SK-N-SH (cell line): ENCODE data around the gene LCN15. TPM values are rescaled to one million over a fixed set of nuclear protein-coding genes. Genes with fewer than 3 reads are reported as not detected.

Experiments used
- CTCF ChIA-PET: fragments of 300-600, 350-600 bp; formaldehyde crosslinking; extraction: SDS; loops from one replicate; lab custom pipeline; 2021; lab: Yijun Ruan, JAX
- POLR2A ChIA-PET: fragments of 350-600 bp; sonication (Branson Sonifier 250); formaldehyde crosslinking; extraction: SDS; loops from one replicate; lab custom pipeline; 2020; ENCODE audit warnings: antibody characterized with exemption, inconsistent platforms; lab: Yijun Ruan, JAX
- DNase-seq: peaks from one replicate; pipeline ENCODE4 v3.0.0; 2012
- H2AFZ ChIP-seq: fragments of 200-600 bp; sonication (generic); 2 replicates; pipeline ENCODE4 v1.8.1; 2016; ENCODE audit warnings: antibody characterized with exemption, mild to moderate bottlenecking, low read depth
- H3F3A ChIP-seq: fragments of 200-600 bp; sonication (generic); replicated peaks from 2 replicates; pipeline ENCODE3; 2016; ENCODE audit warnings: antibody characterized with exemption, mild to moderate bottlenecking; ENCODE audit not compliant: insufficient read depth
- H3K27ac ChIP-seq, 2 experiments: fragments of 200-500 bp in 1 of 2; fragments of 200-600 bp in 1 of 2; sonication (Bioruptor generic) in 1 of 2; sonication (generic), shearing (Covaris generic) in 1 of 2; 2 replicates each; pipeline versions ENCODE4 v1.5.1 to v1.6.1; 2014 to 2016; ENCODE audit warnings: low read depth in 2 of 2, inconsistent platforms in 1 of 2, low read length in 1 of 2, mild to moderate bottlenecking in 1 of 2, mixed read lengths in 1 of 2
- H3K27me3 ChIP-seq: fragments of 200-600 bp; sonication (generic), shearing (Covaris generic); 2 replicates; pipeline ENCODE4 v1.6.1; 2016; ENCODE audit warnings: mixed run types; ENCODE audit not compliant: insufficient read depth
- H3K36me3 ChIP-seq, 2 experiments: fragments of 200-500 bp in 1 of 2; fragments of 200-600 bp in 1 of 2; sonication (Bioruptor generic) in 1 of 2; sonication (generic) in 1 of 2; replicated peaks in 1 of 2; 2 replicates each; pipeline versions ENCODE3 to v1.5.1; 2014 to 2016; ENCODE audit warnings: low read length in 1 of 2, mild to moderate bottlenecking in 1 of 2; ENCODE audit not compliant: insufficient read depth in 2 of 2, control insufficient read depth in 1 of 2
- H3K4me1 ChIP-seq, 2 experiments: fragments of 200-500 bp in 1 of 2; fragments of 200-600 bp in 1 of 2; sonication (Bioruptor generic) in 1 of 2; sonication (generic), shearing (Covaris generic) in 1 of 2; 2 replicates each; pipeline versions ENCODE4 v1.5.1 to v1.6.1; 2014 to 2016; ENCODE audit warnings: low read depth in 1 of 2, low read length in 1 of 2, mixed run types in 1 of 2; ENCODE audit not compliant: insufficient read depth in 2 of 2, control insufficient read depth in 1 of 2
- H3K4me2 ChIP-seq: fragments of 200-600 bp; sonication (generic), shearing (Covaris generic); 2 replicates; pipeline ENCODE4 v1.6.1; 2017; ENCODE audit warnings: mixed run types
- H3K4me3 ChIP-seq, 2 experiments: fragments of 200-500 bp in 1 of 2; fragments of 200-600 bp in 1 of 2; sonication (Bioruptor generic) in 1 of 2; sonication (generic), shearing (Covaris generic) in 1 of 2; 2 replicates each; pipeline versions ENCODE4 v1.5.1 to v1.8.1; 2014 to 2016; ENCODE audit warnings: low read depth in 2 of 2, inconsistent platforms in 1 of 2, low read length in 1 of 2, mild to moderate bottlenecking in 1 of 2, mixed read lengths in 1 of 2, moderate library complexity in 1 of 2
- H3K79me2 ChIP-seq: fragments of 200-600 bp; sonication (generic); 2 replicates; pipeline ENCODE4 v1.8.1; 2017; ENCODE audit warnings: mild to moderate bottlenecking; ENCODE audit not compliant: insufficient read depth
- H3K9ac ChIP-seq: fragments of 200-600 bp; sonication (generic); 2 replicates; pipeline ENCODE4 v1.6.1; 2017; ENCODE audit warnings: mixed run types
- H3K9me2 ChIP-seq: fragments of 200-600 bp; sonication (generic); 2 replicates; pipeline ENCODE4 v1.6.1; 2017; ENCODE audit warnings: mixed run types
- H3K9me3 ChIP-seq: fragments of 200-600 bp; sonication (generic); 2 replicates; pipeline ENCODE4 v1.6.1; 2017; ENCODE audit warnings: mixed run types, mild to moderate bottlenecking, moderate library complexity
- H4K20me1 ChIP-seq: fragments of 200-600 bp; sonication (generic); 2 replicates; pipeline ENCODE4 v1.6.1; 2017; ENCODE audit warnings: mild to moderate bottlenecking, mixed run types; ENCODE audit not compliant: insufficient read depth
- EP300 ChIP-seq, 2 experiments: IDR thresholded peaks; 2 replicates each; pipeline versions ENCODE4 v1.4.0 to v1.6.1; 2012; ENCODE audit warnings: borderline replicate concordance in 1 of 2, low read depth in 1 of 2, low read length in 1 of 2
- FOSL2 ChIP-seq: IDR thresholded peaks from 2 replicates; pipeline ENCODE4 v1.4.0; 2012; ENCODE audit warnings: low read depth, mild to moderate bottlenecking, moderate library complexity, borderline replicate concordance
- JUND ChIP-seq: IDR thresholded peaks from 2 replicates; pipeline ENCODE4 v1.4.0; 2012
- RAD21 ChIP-seq: IDR thresholded peaks from 2 replicates; pipeline ENCODE4 v1.6.1; 2012; ENCODE audit warnings: mild to moderate bottlenecking, low read length
- RCOR1 ChIP-seq: fragments of 150-350 bp; IDR thresholded peaks from 2 replicates; pipeline ENCODE4 v1.6.1; 2017; ENCODE audit warnings: antibody characterized with exemption, low read length
- SIN3A ChIP-seq: IDR thresholded peaks from 2 replicates; pipeline ENCODE4 v1.6.1; 2012; ENCODE audit warnings: low read depth, mild to moderate bottlenecking, low read length, moderate library complexity, borderline replicate concordance
- TAF1 ChIP-seq: IDR thresholded peaks from 2 replicates; pipeline ENCODE4 v1.6.1; 2012; ENCODE audit warnings: low read depth, mild to moderate bottlenecking, low read length, moderate library complexity, borderline replicate concordance
- WGBS: methylation state at CpG from one replicate; pipeline ENCODE4 v1.1.6; 2017; ENCODE audit warnings: low lambda C conversion rate; 5-methylcytosine and 5-hydroxymethylcytosine counted together
- polyA plus RNA-seq, 3 experiments: library from polyadenylated mRNA; depleted of rRNA; stranded (reverse); fragments of >200 nt; gene quantifications; 2 replicates each; pipeline ENCODE4 v1.2.3, GENCODE V29; 2012
- TF ChIP-seq, protein P1 (sequence below): IDR thresholded peaks from 2 replicates; pipeline ENCODE4 v1.4.0; 2012; ENCODE audit warnings: low read depth, borderline replicate concordance
- TF ChIP-seq, protein P2 (sequence below): IDR thresholded peaks from 2 replicates; pipeline ENCODE4; 2012
- TF ChIP-seq, protein P3 (sequence below): IDR thresholded peaks from 2 replicates; pipeline ENCODE4 v1.4.0; 2012; ENCODE audit warnings: low read depth, borderline replicate concordance
- TF ChIP-seq, protein P4 (sequence below): IDR thresholded peaks from 2 replicates; pipeline ENCODE4 v1.6.1; 2012; ENCODE audit warnings: mild to moderate bottlenecking, low read depth, low read length, moderate library complexity

LCN15 gene
- polyA plus RNA-seq, 1 of the 3 experiments (the other 2 are of a cell fraction) = 0.08 TPM

DNA sequence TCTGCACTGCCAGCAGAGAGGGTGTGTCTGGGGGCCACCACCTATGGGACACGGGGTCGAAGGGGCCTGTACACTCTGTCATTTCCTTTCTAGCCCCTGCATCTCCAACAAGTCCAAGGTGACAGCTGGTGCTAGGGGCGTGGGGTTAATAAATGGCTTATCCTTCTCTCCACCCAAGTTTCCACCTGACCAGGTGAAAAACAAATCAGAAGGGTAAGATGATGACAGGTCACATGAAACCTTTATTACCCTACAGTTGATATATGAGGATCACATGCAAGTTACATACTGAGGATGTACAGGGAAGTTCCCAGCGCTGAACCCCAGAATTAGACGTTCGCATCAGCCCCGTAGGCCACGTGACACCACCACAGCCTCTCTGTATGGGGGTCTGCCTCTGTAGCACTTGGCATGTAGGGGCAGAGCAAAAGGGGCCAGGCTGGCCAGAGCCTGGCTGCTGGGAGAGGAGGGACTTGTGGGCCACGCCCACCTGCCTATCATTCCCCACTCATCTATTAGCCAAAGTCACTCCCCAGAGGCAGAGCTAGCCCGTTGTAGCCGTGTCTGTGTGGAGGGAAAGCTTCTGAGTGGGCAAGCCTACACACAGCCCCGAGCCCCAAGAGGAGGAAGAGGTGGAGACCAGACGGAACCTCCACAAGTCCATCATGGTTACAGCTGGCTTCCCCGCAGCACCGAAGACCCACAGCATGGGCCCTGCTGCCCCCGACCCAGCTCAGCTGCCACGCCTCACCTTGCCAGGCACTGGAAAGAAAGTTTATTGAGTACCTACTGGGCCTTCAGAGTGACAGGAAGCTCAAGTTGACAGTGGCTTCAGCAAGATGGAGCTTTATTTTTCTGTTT, 29.0 kb upstream of the LCN15 start:
- no peak for TF ChIP-seq SIN3A
- TF ChIP-seq EP300 (IDR thresholded peaks at IDR 0.05; ENCODE audit: borderline replicate concordance in 1 of 2, low read depth in 1 of 2, low read length in 1 of 2) = no peak
- TF ChIP-seq, protein P1, sequence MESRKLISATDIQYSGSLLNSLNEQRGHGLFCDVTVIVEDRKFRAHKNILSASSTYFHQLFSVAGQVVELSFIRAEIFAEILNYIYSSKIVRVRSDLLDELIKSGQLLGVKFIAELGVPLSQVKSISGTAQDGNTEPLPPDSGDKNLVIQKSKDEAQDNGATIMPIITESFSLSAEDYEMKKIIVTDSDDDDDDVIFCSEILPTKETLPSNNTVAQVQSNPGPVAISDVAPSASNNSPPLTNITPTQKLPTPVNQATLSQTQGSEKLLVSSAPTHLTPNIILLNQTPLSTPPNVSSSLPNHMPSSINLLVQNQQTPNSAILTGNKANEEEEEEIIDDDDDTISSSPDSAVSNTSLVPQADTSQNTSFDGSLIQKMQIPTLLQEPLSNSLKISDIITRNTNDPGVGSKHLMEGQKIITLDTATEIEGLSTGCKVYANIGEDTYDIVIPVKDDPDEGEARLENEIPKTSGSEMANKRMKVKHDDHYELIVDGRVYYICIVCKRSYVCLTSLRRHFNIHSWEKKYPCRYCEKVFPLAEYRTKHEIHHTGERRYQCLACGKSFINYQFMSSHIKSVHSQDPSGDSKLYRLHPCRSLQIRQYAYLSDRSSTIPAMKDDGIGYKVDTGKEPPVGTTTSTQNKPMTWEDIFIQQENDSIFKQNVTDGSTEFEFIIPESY = no peak
- TF ChIP-seq, protein P2, sequence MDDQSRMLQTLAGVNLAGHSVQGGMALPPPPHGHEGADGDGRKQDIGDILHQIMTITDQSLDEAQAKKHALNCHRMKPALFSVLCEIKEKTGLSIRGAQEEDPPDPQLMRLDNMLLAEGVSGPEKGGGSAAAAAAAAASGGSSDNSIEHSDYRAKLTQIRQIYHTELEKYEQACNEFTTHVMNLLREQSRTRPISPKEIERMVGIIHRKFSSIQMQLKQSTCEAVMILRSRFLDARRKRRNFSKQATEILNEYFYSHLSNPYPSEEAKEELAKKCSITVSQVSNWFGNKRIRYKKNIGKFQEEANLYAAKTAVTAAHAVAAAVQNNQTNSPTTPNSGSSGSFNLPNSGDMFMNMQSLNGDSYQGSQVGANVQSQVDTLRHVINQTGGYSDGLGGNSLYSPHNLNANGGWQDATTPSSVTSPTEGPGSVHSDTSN = peak; percentile 50
- H3K4me1 ChIP-seq = peaks cover 7 to 42% of the 10 kb centered on the region in 2 experiments
- H3K9ac ChIP-seq = no peak overlapping the region
- H3K27me3 ChIP-seq = no peaks in the 10 kb centered on the region
- H3K79me2 ChIP-seq = peaks cover 11% of the 10 kb centered on the region
- H3K27ac ChIP-seq = no peak overlapping the region
- ChIA-PET CTCF (interaction anchor here (0.7 to 5.0 kb wide), 14 partner anchors 11 to 242 kb away, joined by 3 to 36 read pairs (median 4); partner anchors contain the start of genes AJM1 and LCN15), POLR2A (no interaction called here)
- WGBS = 92% methylated on average over 12 of the region's 17 CpGs
- H4K20me1 ChIP-seq = peaks cover 5% of the 10 kb centered on the region; the same call in 1 of the 2 replicates
- no peak overlapping the region for H3K4me2 ChIP-seq
- H3K4me3 ChIP-seq = no peak overlapping the region
- H3K9me3 ChIP-seq = no peaks in the 10 kb centered on the region
- DNase-seq = no peak
- H3F3A ChIP-seq = peaks cover 16% of the 10 kb centered on the region
- peaks cover 0 to 9% of the 10 kb centered on the region in 2 experiments for H3K36me3 ChIP-seq
- no peak overlapping the region for H2AFZ ChIP-seq
- H3K9me2 ChIP-seq = no peaks in the 10 kb centered on the region

DNA sequence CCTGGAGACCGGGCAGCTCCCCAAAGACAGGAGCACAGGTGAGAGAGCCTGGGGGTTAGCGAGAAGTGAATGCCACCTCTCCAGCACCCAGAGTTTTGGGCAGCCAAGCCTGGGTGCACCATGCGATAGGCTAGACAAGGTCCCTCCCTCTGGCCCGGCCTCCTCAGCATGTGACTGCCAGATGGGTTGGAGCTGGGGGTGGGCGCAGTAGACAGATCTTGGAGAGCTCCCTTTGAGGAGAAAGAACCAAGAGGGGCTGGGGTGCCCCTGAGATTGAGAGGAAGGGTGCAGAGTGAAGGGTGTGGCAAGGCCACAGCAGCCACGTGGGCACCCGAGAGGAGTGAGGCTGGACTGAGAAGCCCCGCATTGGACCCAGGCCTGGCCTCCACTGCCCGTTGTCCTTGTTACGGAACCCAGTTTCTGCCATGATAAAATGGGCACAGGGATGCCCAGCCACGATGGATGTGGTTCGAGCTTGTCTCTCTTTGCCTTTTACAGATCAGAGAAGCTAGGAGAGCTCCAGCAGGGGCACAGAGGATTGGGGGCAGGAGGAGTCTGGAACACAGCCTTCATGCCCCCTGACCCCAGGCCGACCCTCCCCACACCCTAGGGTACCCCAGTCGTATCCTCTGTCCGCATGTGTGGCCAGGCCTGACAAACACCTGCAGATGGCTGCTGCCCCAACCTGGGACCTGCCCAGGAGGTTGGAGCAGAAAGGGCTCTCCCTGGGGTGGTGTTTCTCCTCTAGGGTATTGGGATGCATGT, 28.2 kb upstream of the LCN15 start:
- peak overlapping the region; percentile 89 to 95 for H3K4me3 ChIP-seq
- peaks cover 11% of the 10 kb centered on the region for H3K79me2 ChIP-seq
- POLR2A ChIA-PET = interaction anchor here (0.6 kb wide), 1 partner anchor 74 kb away, joined by 3 read pairs; no protein-coding TSS in a partner anchor
- no peaks in the 10 kb centered on the region for H3K27me3 ChIP-seq
- TF ChIP-seq JUND (no peak), FOSL2 (no peak), RCOR1 (no peak), RAD21 (no peak), TAF1 (no peak)
- TF ChIP-seq, protein P3, sequence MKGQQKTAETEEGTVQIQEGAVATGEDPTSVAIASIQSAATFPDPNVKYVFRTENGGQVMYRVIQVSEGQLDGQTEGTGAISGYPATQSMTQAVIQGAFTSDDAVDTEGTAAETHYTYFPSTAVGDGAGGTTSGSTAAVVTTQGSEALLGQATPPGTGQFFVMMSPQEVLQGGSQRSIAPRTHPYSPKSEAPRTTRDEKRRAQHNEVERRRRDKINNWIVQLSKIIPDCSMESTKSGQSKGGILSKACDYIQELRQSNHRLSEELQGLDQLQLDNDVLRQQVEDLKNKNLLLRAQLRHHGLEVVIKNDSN = no peak
- TF ChIP-seq, protein P4, sequence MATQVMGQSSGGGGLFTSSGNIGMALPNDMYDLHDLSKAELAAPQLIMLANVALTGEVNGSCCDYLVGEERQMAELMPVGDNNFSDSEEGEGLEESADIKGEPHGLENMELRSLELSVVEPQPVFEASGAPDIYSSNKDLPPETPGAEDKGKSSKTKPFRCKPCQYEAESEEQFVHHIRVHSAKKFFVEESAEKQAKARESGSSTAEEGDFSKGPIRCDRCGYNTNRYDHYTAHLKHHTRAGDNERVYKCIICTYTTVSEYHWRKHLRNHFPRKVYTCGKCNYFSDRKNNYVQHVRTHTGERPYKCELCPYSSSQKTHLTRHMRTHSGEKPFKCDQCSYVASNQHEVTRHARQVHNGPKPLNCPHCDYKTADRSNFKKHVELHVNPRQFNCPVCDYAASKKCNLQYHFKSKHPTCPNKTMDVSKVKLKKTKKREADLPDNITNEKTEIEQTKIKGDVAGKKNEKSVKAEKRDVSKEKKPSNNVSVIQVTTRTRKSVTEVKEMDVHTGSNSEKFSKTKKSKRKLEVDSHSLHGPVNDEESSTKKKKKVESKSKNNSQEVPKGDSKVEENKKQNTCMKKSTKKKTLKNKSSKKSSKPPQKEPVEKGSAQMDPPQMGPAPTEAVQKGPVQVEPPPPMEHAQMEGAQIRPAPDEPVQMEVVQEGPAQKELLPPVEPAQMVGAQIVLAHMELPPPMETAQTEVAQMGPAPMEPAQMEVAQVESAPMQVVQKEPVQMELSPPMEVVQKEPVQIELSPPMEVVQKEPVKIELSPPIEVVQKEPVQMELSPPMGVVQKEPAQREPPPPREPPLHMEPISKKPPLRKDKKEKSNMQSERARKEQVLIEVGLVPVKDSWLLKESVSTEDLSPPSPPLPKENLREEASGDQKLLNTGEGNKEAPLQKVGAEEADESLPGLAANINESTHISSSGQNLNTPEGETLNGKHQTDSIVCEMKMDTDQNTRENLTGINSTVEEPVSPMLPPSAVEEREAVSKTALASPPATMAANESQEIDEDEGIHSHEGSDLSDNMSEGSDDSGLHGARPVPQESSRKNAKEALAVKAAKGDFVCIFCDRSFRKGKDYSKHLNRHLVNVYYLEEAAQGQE = no peak
- H3K4me2 ChIP-seq = peak overlapping the region; percentile 100
- H3K27ac ChIP-seq = no peak overlapping the region; a peak in 2 of 4 replicates
- peaks cover 7 to 42% of the 10 kb centered on the region in 2 experiments for H3K4me1 ChIP-seq
- H3F3A ChIP-seq = peaks cover 16% of the 10 kb centered on the region
- no peak overlapping the region for H3K9ac ChIP-seq
- no peaks in the 10 kb centered on the region for H3K9me2 ChIP-seq
- no peak overlapping the region for H2AFZ ChIP-seq
- no peaks in the 10 kb centered on the region for H3K9me3 ChIP-seq
- peaks cover 5% of the 10 kb centered on the region; the same call in 1 of the 2 replicates for H4K20me1 ChIP-seq
- DNase-seq = no peak
- CTCF ChIA-PET = interaction anchor here (0.6 to 5.0 kb wide), 23 partner anchors 9 to 252 kb away, joined by 3 to 36 read pairs (median 4); partner anchors contain the start of genes AJM1, LCN15 and RABL6
- WGBS = 75% methylated on average over 11 of the region's 15 CpGs
- H3K36me3 ChIP-seq = peaks cover 0 to 9% of the 10 kb centered on the region in 2 experiments
